Left renal cortex interstitium (tissue), 4 donors: Measurements from ENCODE around the gene FAM8A1. TPM values are rescaled to one million over a fixed set of nuclear protein-coding genes. Genes with fewer than 3 reads are reported as not detected.
"Not testable (repeated sequence)": the region's sequence is repeated elsewhere in the genome, so short reads cannot be mapped to it uniquely, and the experiment has no call there.

Experiments
- DNase-seq, 4 donors: peaks; one replicate each; pipeline ENCODE4 v3.0.0-alpha.2; 2013; ENCODE audit warnings: low read depth in 4 of 4, low spot score in 2 of 4, missing footprints in 1 of 4
- polyA plus RNA-seq, 4 donors: library from polyadenylated mRNA; unstranded; fragments of 120-200 nt; gene quantifications; one replicate each; pipeline ENCODE4 v1.2.1, GENCODE V29; 2013; ENCODE audit not compliant: insufficient read length in 4 of 4

FAM8A1 gene, protein sequence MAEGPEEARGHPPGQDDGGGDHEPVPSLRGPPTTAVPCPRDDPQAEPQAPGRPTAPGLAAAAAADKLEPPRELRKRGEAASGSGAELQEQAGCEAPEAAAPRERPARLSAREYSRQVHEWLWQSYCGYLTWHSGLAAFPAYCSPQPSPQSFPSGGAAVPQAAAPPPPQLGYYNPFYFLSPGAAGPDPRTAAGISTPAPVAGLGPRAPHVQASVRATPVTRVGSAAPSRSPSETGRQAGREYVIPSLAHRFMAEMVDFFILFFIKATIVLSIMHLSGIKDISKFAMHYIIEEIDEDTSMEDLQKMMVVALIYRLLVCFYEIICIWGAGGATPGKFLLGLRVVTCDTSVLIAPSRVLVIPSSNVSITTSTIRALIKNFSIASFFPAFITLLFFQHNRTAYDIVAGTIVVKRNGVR
- 10 to 100 TPM; 38.6 to 48.5 (median 44.2) TPM for polyA plus RNA-seq

DNA sequence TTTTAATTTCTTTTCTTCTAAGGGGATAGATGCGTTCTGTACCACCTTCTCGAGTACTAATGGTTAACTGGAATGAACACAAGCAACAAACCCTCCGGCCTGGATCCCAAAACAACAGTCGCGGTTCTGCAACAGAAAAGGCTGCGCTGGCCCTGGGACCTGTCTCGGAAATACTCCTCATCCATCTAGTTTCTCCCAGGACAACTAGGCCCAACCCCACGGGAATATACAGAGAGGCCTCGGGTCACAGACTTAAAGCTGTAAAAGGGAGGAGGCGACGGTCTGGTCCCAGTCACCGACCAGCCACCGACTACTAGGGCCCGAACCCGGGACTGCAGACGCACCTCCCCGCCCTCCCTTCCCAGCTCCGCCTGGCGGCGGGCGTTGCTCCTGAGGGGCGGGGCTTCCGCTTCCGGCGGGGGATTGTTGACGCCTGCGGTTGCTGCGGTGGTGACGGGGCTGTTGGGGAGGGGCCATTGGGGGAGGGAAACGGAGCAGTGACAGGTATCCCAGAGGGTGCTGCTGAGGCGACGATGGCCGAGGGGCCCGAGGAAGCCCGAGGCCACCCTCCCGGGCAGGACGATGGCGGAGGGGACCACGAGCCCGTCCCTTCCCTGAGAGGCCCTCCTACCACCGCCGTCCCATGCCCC lies at the start of gene FAM8A1:
Gene FAM8A1, plus strand, starts transcription at position 426 of the 650 bp plus-strand sequence. Its CDS starts 108 bp downstream, at position 534.
- peak; percentile 76 to 92 (median 82) for DNase-seq

DNA sequence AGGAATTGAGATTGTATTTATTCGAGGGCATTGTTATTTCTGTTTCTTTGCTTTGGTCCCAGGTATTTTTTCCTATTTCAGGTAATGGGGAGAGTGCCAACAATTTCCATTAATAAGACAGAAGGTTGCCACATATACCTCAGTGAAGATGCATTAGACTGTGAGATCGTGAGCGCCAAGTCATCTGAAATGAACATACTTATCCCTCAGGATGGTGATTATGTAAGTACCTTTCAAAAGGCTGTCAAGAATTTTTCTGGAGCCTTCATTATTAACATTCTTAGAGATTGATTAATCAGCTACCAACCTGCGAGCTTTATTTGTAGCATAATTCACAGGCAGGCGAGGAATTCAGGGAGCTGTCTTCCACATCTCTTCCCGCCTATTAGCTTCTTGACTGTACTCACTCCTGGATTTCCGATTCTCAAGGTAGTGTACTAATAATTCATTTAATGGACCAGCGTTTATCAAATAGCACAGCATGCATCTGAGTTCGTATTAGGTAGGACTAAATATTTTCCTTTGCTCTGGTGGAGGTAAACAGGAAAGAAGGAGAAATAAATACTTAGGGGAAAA lies 48.6 kb upstream of the FAM8A1 start:
- DNase-seq: no peak

DNA sequence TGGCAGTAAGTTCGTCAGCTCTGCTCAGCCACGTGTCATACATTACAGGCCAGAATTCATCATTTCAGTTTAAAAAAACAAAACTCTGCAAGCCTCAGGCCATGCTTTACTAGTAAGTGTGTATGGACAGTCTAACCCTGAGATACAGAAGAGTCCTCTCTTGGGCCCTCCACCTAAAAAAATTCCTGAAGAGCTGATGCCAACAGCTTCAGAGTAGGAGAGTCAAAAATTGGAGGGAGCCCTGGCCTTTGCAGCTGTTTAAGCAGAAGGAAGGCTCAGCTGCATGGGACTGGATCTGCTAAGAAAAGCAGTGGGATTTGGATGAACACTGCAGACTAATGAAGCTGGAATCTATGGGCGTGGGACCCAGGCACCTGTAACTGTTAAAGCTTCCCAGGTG lies 47.2 kb upstream of the FAM8A1 start:
- no peak for DNase-seq

DNA sequence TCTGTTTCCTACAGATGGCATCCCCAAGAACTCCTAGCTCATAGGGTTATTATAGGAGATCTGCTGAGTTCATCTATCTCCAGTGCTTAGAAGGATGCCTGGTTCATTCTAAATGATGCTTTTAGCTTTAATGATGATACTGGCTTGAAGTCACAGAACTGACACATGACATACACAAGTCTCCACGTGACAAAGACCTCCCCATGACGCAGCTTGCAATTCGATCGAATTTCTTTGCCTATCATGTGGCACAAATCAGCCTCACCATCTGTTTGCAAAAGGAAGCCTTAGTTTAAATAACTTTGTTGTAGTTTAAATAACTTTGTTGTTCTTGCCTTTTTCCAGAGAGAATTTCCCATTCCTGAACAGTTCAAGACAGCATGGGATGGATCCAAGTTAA lies 44.1 kb upstream of the FAM8A1 start:
- DNase-seq: no peak

DNA sequence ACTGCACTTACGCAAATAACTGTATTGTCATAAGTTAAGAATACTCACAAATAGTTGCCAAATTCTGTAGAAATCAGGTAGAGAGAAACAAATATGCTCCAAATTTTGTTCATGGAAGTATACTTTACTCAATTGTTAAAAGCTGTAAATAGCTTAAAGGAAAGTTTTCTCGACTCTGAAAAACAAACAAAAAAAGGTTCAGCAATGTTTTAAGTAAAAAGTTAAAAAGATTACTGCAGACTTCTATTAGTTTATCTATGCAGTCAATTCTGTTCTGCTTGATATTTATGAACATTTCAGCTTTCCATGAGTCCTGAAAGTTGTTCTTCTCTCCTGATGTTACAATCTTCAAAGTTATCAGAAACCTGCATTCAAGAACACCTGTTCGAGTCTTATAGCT lies 37.5 kb upstream of the FAM8A1 start:
- no peak for DNase-seq

DNA sequence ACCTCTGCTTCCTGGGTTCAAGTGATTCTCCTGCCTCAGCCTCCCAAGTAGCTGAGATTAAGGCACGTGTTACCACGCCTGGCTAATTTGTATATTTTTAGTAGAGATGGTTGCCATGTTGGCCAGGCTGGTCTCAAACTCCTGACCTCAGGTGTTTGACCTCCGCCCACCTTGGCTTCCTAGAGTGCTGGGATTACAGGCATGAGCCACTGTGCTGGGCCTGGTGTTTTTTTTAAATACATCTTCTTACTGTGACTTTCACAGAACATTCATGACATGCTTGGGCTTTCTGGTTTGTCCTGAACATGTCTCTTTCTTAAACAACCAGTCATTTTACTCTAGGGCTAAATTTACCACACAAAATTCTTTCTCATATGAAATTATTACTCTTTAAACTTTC lies 34.7 kb upstream of the FAM8A1 start:
- DNase-seq: no peak

DNA sequence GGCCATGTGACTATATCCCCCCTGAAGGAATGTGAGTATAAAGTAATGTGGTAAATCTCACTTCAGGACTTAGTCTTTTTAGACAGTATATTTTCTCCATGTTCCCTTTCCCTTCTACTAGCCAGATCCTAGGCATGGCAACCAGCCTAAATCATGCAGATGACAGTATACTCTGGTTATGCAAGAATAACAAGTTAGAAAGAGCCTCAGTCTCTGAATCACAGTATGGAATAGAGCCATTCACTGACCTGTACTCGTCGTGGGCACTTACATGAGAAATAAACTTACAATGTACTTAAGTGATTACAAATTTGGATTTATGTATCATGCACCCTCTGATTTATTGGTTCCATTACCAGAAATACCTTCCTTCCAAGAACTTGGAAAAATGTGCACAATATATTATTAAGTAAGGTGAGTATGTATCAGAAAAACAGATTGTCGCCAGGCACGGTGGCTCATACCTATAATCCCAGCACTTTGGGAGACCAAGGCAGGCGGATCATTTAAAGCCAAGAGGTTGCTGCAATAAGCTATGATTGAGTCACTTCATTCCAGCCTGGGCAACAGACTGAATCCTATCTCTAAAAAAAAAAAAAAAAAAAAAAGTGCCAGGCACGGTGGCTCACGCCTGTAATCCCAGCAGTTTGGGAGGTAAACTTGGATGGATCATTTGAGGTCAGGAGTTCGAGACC lies 25.1 kb upstream of the FAM8A1 start:
- DNase-seq: no peak

DNA sequence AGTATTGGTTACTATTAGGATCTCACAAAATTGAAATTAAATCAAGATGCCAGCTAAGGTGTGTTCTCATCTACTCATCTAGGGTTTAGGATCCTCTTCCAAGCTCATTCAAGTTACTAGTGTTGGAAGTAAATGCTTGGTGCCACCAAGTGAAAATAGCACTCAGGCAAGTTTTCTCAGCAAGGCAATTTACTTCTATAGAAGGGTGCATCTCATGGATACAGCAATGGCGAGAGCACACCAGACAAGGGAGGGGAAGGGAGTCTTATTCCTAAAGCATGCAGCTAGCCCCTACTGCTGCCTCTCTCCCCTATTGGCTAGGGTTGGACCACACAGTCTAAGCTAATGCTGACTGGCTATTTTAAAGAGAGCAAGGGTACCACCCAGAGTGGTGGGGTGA lies 23.0 kb upstream of the FAM8A1 start:
- no peak for DNase-seq

DNA sequence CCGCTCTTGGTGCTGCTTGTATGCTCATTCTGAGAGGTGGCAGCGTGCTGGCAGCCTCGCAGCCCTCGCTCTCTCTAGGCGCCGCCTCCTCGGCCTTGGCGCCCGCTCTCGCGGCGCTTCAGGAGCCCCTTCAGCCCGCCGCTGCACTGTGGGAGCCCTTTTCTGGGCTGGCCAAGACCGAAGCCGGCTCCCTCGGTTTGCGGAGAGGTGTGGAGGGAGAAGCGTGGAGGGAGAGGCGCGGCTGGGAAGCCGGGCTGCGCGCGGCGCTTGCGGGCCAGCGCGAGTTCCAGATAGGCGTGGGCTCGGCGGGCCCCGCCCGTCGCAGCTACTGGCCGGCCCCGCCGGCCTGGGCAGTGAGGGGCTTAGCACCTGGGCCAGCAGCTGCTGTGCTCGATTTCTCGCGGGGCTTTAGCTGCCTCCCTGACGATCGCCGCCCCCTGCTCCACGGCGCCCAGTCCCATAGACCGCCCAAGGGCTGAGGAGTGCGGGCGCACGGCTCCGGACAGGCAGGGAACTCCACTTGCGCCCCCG lies 19.5 kb upstream of the FAM8A1 start:
- DNase-seq: peak; percentile 13 to 32 (median 22)

DNA sequence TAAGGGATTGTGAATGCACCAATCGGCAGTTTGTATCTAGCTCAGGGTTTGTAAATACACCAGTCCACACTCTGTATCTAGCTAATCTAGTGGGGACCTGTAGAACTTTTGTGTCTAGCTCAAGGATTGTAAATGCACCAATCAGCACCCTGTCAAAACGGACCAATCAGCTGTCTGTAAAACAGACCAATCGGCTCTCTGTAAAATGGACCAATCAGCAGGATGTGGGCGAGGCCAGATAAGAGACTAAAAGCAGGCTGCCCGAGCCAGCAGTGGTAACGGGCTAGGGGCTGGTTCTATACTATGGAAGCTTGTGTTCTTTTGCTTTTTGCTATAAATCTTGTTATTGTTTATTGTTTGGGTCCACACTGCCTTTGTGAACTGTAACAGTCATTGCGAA lies 18.8 kb upstream of the FAM8A1 start:
- not testable (repeated sequence) for DNase-seq

DNA sequence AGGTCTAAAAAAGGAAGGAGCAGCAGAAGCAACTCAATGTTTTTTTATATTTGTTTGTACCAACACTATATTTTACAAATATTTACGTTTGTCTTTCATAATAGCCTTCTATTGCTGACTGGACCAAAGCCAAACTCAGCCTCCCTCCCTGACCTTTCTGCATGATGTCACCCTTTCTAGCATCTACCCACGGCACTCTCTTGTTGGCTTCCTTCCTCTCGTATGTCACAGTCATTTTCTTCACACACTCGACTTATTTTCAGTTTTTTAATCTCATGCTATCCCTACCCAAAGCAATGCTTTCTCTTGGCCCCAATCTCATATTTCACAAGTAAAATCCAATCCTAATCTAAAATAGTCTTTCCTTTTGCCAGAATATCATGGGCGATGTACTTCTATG lies 16.3 kb upstream of the FAM8A1 start:
- DNase-seq: no peak

DNA sequence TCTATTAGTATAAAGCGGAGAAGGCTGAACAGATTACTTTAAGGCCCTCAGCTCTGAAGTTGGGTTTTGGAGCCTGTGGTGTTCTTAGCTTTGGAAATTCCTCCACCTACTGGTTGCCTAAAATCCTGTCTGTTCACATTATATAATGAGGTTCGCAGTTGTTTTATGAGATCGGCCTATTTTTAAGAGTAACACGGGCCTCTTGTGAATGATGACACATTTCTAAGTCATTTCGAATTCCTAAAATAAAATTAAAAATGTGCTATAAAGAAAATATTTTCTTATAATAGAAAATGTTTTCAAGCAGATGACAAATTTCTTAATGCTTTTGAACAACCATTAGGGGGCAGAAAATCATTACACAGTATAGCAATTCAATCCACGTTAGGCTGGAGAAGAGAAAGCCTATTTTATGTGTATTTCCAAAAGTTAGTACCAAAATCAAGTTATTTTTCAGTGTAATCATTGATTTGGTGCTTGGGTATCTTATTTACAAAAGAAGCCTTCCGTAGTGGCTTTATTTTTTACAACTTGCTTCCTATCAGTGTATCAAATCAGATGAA lies 15.8 kb upstream of the FAM8A1 start:
- peak; percentile 52 to 77 (median 61) for DNase-seq

DNA sequence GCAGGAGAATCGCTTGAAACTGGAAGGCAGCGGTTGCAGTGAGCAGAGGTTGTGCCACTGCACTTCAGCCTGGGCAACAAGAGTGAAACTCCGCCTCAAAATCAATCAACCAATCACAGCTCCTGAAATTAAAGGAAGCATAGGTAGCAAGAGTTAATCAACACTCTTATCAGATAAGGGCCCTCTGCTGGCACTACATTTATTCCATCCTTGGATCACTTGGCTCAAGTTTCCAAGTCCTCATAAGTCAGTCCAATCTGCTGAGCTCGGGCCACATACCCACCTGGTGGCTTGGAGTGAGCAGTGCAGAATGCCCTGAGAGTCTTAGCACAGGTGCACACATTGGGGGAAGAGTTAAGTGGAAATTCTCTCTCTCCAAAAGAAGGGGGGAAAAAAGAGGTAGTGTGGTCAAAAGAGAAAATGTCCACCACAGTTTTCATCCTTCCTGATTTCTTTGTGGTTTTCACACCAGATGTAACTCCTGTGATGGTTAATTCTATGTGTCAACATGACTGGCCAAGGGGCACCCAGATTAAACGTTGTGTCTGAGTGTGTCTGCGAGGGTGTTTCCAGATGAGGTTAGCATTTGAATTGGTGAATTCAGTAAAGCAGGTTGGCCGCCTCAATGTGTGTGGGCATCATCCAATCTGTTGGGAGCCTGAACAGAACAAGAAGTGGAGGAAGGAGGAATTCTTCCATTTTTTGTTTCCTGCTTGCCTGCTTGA lies 14.2 kb upstream of the FAM8A1 start:
- DNase-seq: no peak

DNA sequence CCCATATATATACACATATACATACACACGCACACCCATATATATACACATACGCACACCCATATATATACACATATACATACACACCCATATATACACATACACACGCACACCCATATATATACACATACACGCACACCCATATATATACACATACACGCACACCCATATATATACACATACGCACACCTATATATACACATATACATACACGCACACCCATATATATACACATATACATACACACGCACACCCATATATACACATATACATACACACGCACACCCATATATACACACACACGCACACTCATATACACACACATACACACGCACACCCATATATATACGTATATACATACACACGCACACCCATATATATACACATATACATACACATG lies 13.5 kb upstream of the FAM8A1 start:
- not testable (repeated sequence) for DNase-seq

DNA sequence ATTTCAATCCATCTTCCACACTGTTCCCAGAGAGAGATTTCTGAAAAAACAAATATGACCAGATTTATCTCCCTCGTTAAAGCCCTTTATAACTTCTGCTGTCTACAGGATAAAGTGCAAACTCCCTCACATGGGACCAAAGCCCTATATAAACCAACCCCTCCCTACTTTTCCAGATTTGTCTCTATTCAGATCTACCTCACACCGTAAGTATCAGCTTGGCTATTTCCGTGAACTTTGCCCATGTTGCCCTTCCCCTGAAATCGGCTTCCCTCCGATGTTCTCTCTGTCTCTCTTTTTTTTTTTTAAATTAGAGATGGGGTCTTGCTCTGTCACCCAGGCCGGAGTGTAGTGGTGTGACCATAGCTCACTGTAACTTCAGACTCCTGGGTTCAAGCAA lies 12.1 kb upstream of the FAM8A1 start:
- no peak for DNase-seq

DNA sequence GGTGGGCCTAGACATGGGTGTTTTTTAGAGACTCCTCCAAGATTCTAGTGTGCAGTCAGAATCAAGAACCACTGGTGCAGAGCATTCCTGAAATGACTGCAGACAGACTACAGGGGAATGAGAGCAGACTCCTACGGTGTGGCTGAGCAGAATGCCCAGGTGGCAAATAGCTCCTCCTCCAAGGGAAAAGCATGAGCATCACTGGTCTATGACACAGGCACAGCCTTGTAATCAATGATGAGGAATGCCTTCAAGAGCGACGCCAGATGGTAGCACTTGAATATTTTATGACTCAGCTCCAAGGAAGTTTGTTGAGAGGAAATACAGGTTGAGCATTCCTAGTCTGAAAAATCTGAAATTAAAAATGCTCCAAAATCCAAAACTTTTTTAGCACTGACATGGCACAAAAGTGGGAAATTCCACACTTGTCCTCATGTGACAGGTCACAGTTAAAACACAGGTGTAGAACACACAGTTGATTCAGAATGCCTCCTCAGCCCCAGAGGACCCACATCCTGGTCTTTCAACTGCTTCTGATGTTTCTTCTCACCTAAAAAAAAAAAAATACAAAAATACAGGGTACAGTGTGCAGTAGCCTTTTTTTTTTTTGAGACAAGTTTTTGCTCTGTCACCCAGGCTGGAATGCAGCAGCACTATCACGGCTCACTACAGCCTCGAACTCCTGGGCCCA lies 10.6 kb upstream of the FAM8A1 start:
- no peak for DNase-seq

DNA sequence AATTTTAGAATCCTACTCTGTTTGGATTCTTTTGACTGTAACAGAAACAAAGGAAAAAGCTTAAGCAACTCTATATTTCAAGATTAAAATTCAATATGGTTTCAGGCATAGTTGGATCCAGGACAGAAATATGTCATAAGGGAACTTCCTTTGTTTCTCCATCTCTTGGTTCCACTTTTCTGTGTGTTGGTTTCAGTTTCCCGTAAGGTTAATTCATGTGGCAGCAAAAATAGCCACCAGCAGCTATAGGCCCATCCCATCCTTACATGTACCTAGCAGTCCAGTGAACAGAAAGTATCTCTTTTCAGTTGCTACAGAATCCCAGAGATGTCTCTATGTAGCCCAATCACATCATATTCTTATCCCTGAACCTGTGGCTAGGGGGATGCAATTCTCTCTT lies 8.8 kb upstream of the FAM8A1 start:
- DNase-seq: no peak

DNA sequence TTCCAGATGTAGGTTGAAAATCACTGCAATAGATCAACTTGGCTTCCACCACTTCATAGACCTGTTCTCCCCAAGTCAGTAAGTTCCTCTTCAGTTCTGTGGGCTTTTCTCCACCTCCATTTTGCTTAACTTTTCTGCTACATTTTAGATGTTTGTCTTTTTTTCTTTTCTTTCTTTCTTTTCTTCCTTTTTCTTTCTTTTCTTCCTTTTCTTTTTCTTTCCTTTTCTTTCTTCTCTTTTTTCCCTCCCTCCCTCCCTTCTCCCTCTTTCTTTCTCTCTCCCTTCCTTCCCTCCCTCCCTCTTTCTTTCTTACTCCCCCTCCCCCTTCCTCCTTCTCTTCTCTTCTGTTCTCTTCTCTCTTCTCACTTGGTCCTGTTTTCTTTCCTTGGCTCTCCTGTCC lies 6.9 kb upstream of the FAM8A1 start:
- DNase-seq: no peak

DNA sequence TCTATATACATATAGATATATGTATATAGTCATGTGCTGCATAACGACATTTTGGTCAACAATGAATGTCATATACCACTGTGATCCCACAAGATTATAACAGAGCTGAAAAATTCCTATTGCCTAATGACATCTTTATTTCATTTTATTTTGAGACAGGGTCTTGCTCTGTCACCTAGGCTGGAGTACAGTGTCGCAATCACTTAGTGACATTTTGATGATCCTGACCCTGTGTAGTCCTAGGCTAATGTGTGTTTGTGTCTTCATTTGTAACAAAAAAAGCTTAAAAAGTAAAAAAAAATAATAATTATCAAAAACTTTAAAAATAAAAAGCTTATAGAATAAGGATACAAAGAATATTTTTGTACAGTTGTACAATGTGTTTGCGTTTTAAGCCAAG lies 4.0 kb upstream of the FAM8A1 start:
- DNase-seq: no peak
